Ectodermal cell (in vitro differentiated cells): ENCODE measurements around the gene C1orf56.
A peak's percentile ranks its signal among the peaks of the same experiment; 100 is the strongest.

ENCODE experiments used
- H3K27ac ChIP-seq: 2 replicates; pipeline ENCODE4 v1.7.0; 2013; ENCODE audit warnings: mild to moderate bottlenecking, low read depth, low read length; ENCODE audit not compliant: insufficient read depth, poor library complexity, severe bottlenecking
- H3K27me3 ChIP-seq: 2 replicates; pipeline ENCODE4 v1.7.0; 2013; ENCODE audit warnings: mild to moderate bottlenecking, low read length; ENCODE audit not compliant: insufficient read depth, control insufficient read depth, poor library complexity, severe bottlenecking
- H3K36me3 ChIP-seq: one replicate; pipeline ENCODE4 v1.7.0; 2013; ENCODE audit warnings: low read length; ENCODE audit not compliant: control insufficient read depth, insufficient read depth
- H3K4me1 ChIP-seq: one replicate; pipeline ENCODE4 v1.7.0; 2013; ENCODE audit warnings: low read length; ENCODE audit not compliant: control insufficient read depth, insufficient read depth
- H3K4me3 ChIP-seq: 2 replicates; pipeline ENCODE4 v1.7.0; 2013; ENCODE audit warnings: low read depth, low read length, control low read depth; ENCODE audit not compliant: insufficient read depth
- H3K9me3 ChIP-seq: 2 replicates; pipeline ENCODE4 v1.7.0; 2013; ENCODE audit warnings: mild to moderate bottlenecking, low read length, moderate library complexity; ENCODE audit not compliant: control insufficient read depth
- WGBS, 2 experiments: methylation state at CpG; one replicate each; pipeline ENCODE4 v1.1.7; 2013; ENCODE audit warnings: missing lambda C conversion rate in 2 of 2; 5-methylcytosine and 5-hydroxymethylcytosine counted together

The C1orf56 gene

DNA sequence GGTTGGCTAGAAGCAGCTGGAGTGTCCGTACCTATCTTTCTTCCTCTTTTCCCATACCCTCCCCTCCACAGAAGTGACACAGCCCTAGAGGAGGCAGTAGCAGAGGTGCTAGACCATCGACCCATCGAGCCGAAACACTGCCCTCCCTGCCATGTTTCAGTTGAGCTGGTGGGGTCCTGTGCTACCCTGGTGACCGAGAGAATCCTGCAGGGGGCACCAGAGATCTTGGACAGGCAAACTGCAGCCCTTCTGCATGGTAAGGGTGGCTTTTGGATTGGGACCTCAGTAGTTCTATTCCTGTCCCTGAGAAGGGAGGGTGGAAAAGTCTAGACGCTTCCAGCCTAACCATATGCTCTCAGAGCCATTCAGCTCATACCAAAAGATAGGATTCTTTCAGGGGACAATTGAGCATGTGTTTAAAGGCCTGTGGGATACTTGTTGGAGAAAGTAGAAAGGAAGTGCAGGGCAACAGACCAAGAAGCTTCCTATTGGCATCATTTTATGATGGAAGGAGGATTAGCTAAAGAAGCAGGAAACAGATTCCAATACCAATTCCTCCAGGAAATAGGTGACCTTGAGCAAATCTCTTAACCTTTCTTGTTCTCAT is 22.9 kb upstream of the C1orf56 start:
- 44 to 47% methylated on average over 4 to 6 of the region's 6 CpGs for WGBS, 2 experiments
- Histone ChIP-seq H3K4me3 (no peak overlapping the region), H3K36me3 (peaks cover 8% of the 10 kb centered on the region), H3K9me3 (no peaks in the 10 kb centered on the region), H3K4me1 (no peaks in the 10 kb centered on the region), H3K27ac (no peak overlapping the region), H3K27me3 (no peaks in the 10 kb centered on the region)

DNA sequence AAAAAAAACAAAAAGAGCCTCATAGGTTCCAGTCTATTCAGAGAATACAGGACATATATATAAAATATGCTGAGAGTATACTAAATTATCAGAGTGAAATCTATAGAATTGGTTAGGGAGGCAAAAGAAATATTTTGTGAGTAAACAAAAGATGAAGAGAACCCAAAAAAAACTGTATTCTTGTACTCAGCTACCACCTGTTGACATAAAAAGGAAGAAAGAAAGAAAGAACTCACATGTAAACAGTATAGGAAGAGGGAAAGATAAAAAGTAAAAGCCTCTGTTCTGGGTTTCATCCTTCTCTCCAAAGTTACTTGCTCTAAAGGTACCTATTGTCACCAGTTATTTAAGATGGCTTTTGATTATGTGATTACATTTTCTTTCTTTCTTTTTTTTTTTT is 21.1 kb upstream of the C1orf56 start:
- no peaks in the 10 kb centered on the region for H3K4me1 ChIP-seq
- H3K27me3 ChIP-seq, result no peaks in the 10 kb centered on the region
- H3K36me3 ChIP-seq, result peaks cover 13% of the 10 kb centered on the region
- no peak overlapping the region for H3K4me3 ChIP-seq
- no peak overlapping the region for H3K27ac ChIP-seq
- no peaks in the 10 kb centered on the region for H3K9me3 ChIP-seq

GRCh38 chr1:151032164-151032563 is 15.4 kb upstream of the C1orf56 start:
- H3K27me3 ChIP-seq, result no peaks in the 10 kb centered on the region
- no peak overlapping the region for H3K4me3 ChIP-seq
- H3K27ac ChIP-seq, result no peak overlapping the region
- H3K36me3 ChIP-seq, result peaks cover 23% of the 10 kb centered on the region
- WGBS, 2 experiments, result 89 to 93% methylated on average over 7 to 8 of the region's 8 CpGs
- H3K9me3 ChIP-seq, result no peaks in the 10 kb centered on the region
- H3K4me1 ChIP-seq, result no peaks in the 10 kb centered on the region

GRCh38 chr1:151035167-151035566 is 12.4 kb upstream of the C1orf56 start:
- no peak overlapping the region for H3K27ac ChIP-seq
- H3K9me3 ChIP-seq, result no peaks in the 10 kb centered on the region
- H3K4me1 ChIP-seq, result no peaks in the 10 kb centered on the region
- H3K4me3 ChIP-seq, result no peak overlapping the region
- 86 to 97% methylated on average over 3 of the region's 3 CpGs for WGBS, 2 experiments
- H3K27me3 ChIP-seq, result no peaks in the 10 kb centered on the region
- H3K36me3 ChIP-seq, result peaks cover 18% of the 10 kb centered on the region

DNA sequence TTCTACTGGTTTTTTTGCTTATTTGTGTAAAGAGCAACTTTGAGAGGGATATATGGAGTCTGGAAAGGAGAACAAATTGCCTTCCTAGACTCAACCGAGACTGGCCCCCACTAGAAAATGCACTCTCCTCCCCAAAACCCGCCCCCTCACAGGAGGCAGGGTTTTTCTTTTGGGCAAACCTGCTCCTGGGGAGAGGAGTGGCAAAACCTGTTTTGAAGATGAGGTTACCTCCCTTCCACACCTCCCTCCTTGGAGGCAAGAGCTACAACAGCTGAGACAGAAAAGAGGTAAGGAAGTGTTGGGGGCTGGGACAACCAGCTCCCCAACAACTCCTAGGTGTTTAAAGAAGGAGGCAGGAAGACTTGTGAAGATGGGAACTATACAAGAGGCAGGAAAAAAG is 11.2 kb upstream of the C1orf56 start, which contains the start of gene BNIPL:
TSS of gene BNIPL (plus strand) at position 231 of the 400 bp plus-strand sequence. CDS start at position 371, 140 bp downstream.
- Histone ChIP-seq H3K4me1 (no peaks in the 10 kb centered on the region), H3K36me3 (peaks cover 14% of the 10 kb centered on the region), H3K27ac (no peak within 1 kb of the TSS), H3K9me3 (no peaks in the 10 kb centered on the region), H3K4me3 (no peak within 1 kb of the TSS), H3K27me3 (no peaks in the 10 kb centered on the region)
- 47 to 50% methylated on average over 2 of the region's 2 CpGs for WGBS, 2 experiments

GRCh38 chr1:151037032-151037431 is 10.5 kb upstream of the C1orf56 start:
- WGBS, 2 experiments, result 90 to 92% methylated on average over 6 of the region's 6 CpGs
- Histone ChIP-seq H3K4me1 (no peaks in the 10 kb centered on the region), H3K4me3 (no peak overlapping the region), H3K36me3 (peaks cover 11% of the 10 kb centered on the region), H3K27ac (no peak overlapping the region), H3K27me3 (no peaks in the 10 kb centered on the region), H3K9me3 (no peaks in the 10 kb centered on the region)

DNA sequence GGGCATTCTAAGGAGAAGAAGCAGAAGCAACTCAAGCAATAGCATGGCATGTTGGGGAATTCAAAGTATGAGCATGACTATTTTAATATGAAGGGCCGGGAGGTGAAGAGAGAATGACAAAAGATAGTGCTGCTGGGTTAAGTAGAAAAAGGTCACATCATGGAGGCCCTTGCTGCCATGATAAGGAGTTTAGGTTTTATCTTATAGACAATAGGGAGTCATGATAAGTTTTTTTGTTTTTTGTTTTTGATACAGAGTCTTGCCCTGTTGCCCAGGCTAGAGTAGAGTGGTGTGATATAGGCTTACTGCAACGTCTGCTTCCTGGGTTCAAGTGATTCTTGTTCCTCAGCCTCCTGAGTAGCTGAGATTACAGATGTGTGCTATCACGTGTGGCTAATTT is 8.0 kb upstream of the C1orf56 start:
- Histone ChIP-seq H3K4me1 (no peaks in the 10 kb centered on the region), H3K4me3 (no peak overlapping the region), H3K36me3 (peaks cover 5% of the 10 kb centered on the region), H3K27me3 (no peaks in the 10 kb centered on the region), H3K27ac (no peak overlapping the region), H3K9me3 (no peaks in the 10 kb centered on the region)
- 84 to 92% methylated on average over 3 of the region's 3 CpGs for WGBS, 2 experiments

DNA sequence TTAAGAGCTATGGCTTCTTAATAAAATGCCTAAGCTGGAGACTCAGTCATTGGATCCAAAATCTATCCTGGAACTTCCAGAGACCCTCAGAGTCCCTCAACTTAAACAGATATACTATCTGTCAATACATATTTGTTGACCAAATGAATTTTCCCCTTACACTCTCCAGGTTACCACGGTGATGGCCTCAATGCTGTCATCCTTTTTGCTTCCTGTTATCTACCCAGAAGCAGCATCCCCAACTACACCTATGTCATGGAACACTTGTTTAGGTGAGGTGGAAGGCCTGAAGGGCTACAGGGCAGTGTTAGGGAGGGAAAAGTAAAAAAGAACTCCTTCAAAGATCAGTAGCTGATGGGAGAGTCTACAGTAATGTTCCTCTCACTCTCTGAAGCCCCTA is 4.4 kb upstream of the C1orf56 start:
- H3K4me3 ChIP-seq, result no peak overlapping the region
- WGBS, 2 experiments, result 94 to 100% methylated on average over 1 of the region's 1 CpG
- no peaks in the 10 kb centered on the region for H3K36me3 ChIP-seq
- no peaks in the 10 kb centered on the region for H3K9me3 ChIP-seq
- H3K27ac ChIP-seq, result no peak overlapping the region
- no peaks in the 10 kb centered on the region for H3K27me3 ChIP-seq
- H3K4me1 ChIP-seq, result no peaks in the 10 kb centered on the region

- Histone ChIP-seq H3K4me1 (peaks cover 3% of the 10 kb centered on the region), H3K27me3 (no peaks in the 10 kb centered on the region), H3K9me3 (no peaks in the 10 kb centered on the region), H3K27ac (peak overlapping the region; percentile 71), H3K36me3 (peaks cover 5% of the 10 kb centered on the region), H3K4me3 (peak overlapping the region; percentile 93)
- 1% methylated on average over 48 of the region's 48 CpGs for WGBS, 2 experiments
Measured at GRCh38 chr1:151047925-151048644, 534 bp downstream of the C1orf56 start.

DNA sequence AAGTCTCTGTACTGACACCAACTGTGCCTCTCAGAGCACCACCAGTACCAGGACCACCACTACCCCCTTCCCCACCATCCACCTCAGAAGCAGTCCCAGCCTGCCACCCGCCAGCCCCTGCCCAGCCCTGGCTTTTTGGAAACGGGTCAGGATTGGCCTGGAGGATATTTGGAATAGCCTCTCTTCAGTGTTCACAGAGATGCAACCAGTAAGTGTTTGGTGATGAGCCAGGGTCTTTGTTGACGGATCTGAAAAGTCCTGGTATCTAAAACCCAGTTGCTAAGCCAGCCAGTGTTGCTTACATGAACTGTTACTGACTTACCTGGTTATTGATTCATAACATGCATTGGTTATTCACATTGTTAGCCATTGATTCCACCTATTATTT is 1.1 kb downstream of the C1orf56 start:
- no peaks in the 10 kb centered on the region for H3K27me3 ChIP-seq
- no peaks in the 10 kb centered on the region for H3K9me3 ChIP-seq
- H3K4me1 ChIP-seq, result peaks cover 3% of the 10 kb centered on the region
- peaks cover 7% of the 10 kb centered on the region for H3K36me3 ChIP-seq
- WGBS, 2 experiments, result 37 to 44% methylated on average over 3 of the region's 3 CpGs
- H3K4me3 ChIP-seq, result peak overlapping the region; percentile 93
- no peak overlapping the region for H3K27ac ChIP-seq
